MCF 10A (cell line): ENCODE data around the gene RBBP8. TPM values are rescaled to one million over a fixed set of nuclear protein-coding genes. Genes with fewer than 3 reads are reported as not detected.

Experiments used
- BruUV-seq: library from RNA; stranded (reverse); fragments of 400-500 nt; replicated peaks from 2 replicates; lab custom pipeline; 2021; lab: Mats Ljungman, UMichigan
- CTCF ChIA-PET: fragments of 300-600 bp; sonication (Branson Sonifier 250); formaldehyde crosslinking; extraction: SDS; loops from one replicate; lab custom pipeline; 2021; ENCODE audit warnings: antibody characterized with exemption, inconsistent platforms; lab: Yijun Ruan, JAX
- POLR2A ChIA-PET: fragments of 300-600, 350-650 bp; sonication (Branson Sonifier 250); formaldehyde crosslinking; extraction: SDS; loops from one replicate; lab custom pipeline; 2020; ENCODE audit warnings: antibody characterized with exemption, inconsistent platforms; lab: Yijun Ruan, JAX
- DNase-seq: peaks from one replicate; pipeline ENCODE4 v3.0.0-alpha.2; 2018; ENCODE audit not compliant: unreplicated experiment
- H3K27ac Mint-ChIP-seq: one replicate; pipeline ENCODE4 v1.8.0; 2022; ENCODE audit warnings: mild to moderate bottlenecking, low read depth, mixed read lengths; ENCODE audit not compliant: unreplicated experiment
- H3K27me3 Mint-ChIP-seq: one replicate; pipeline ENCODE4 v1.8.0; 2022; ENCODE audit warnings: mixed read lengths; ENCODE audit not compliant: insufficient read depth, unreplicated experiment
- H3K36me3 Mint-ChIP-seq: one replicate; pipeline ENCODE4 v1.8.0; 2022; ENCODE audit warnings: mild to moderate bottlenecking, moderate library complexity, mixed read lengths; ENCODE audit not compliant: insufficient read depth, unreplicated experiment
- H3K4me1 Mint-ChIP-seq: one replicate; pipeline ENCODE4 v1.8.0; 2022; ENCODE audit warnings: mixed read lengths; ENCODE audit not compliant: insufficient read depth, unreplicated experiment
- H3K4me3 Mint-ChIP-seq: one replicate; pipeline ENCODE4 v1.8.0; 2022; ENCODE audit warnings: mild to moderate bottlenecking, moderate library complexity, mixed read lengths; ENCODE audit not compliant: unreplicated experiment
- H3K9me3 Mint-ChIP-seq: one replicate; pipeline ENCODE4 v1.8.0; 2022; ENCODE audit warnings: mixed read lengths; ENCODE audit not compliant: unreplicated experiment
- CTCF ChIP-seq: fragments of 200-600 bp; IDR thresholded peaks from one replicate; pipeline ENCODE4 v1.8.0; 2022; ENCODE audit warnings: antibody characterized with exemption, mild to moderate bottlenecking; ENCODE audit not compliant: unreplicated experiment
- intact Hi-C: fragments of 100-400 bp; cut with micrococcal nuclease; formaldehyde crosslinking; loops from 2 replicates; pipeline ENCODE4 v1.14.1; 2022
- total RNA-seq: library from RNA; stranded (reverse); gene quantifications from 2 replicates; pipeline ENCODE4 v1.2.3, GENCODE V29; 2022

RBBP8 gene
- total RNA-seq, 1 experiment from 2014 or later: 59.7 TPM

GRCh38 chr18:23057096-23057495, 124.0 kb downstream of the RBBP8 start:
- Mint-ChIP-seq H3K9me3 (no peaks in the 10 kb centered on the region), H3K4me1 (no peaks in the 10 kb centered on the region), H3K27ac (no peak overlapping the region), H3K36me3 (no peaks in the 10 kb centered on the region), H3K4me3 (no peak overlapping the region), H3K27me3 (peaks cover 30% of the 10 kb centered on the region)
- no peak for DNase-seq
- BruUV-seq: no TSS peak
- ChIA-PET POLR2A (interaction anchor here (1.0 kb wide), 1 partner anchor 25 kb away, joined by 4 read pairs; no protein-coding TSS in a partner anchor), CTCF (interaction anchor here (0.7 kb wide), 1 partner anchor 20 kb away, joined by 4 read pairs; no protein-coding TSS in a partner anchor)
- TF ChIP-seq CTCF: no peak
- intact Hi-C loops: no loop called here

GRCh38 chr18:23058746-23059415, 125.8 kb downstream of the RBBP8 start:
- TF ChIP-seq CTCF: no peak
- no peak overlapping the region for H3K27ac Mint-ChIP-seq
- no peaks in the 10 kb centered on the region for H3K4me1 Mint-ChIP-seq
- ChIA-PET POLR2A (interaction anchor here (0.6 to 0.7 kb wide), 2 partner anchors 101 to 320 kb away, joined by 3 read pairs; no protein-coding TSS in a partner anchor), CTCF (interaction anchor here (0.7 kb wide), 1 partner anchor 298 kb away, joined by 3 read pairs; no protein-coding TSS in a partner anchor)
- peaks cover 13% of the 10 kb centered on the region for H3K27me3 Mint-ChIP-seq
- no TSS peak for BruUV-seq
- DNase-seq: no peak
- intact Hi-C loops: no loop called here
- no peaks in the 10 kb centered on the region for H3K36me3 Mint-ChIP-seq
- H3K4me3 Mint-ChIP-seq: no peak overlapping the region
- peaks cover 10% of the 10 kb centered on the region for H3K9me3 Mint-ChIP-seq

- ChIA-PET POLR2A (no interaction called here), CTCF (no interaction called here)
- TF ChIP-seq CTCF: no peak
- intact Hi-C loops: no loop called here
- no peak for DNase-seq
- Mint-ChIP-seq H3K9me3 (peaks cover 11% of the 10 kb centered on the region), H3K27ac (no peak overlapping the region), H3K27me3 (peaks cover 12% of the 10 kb centered on the region), H3K36me3 (no peaks in the 10 kb centered on the region), H3K4me3 (no peak overlapping the region), H3K4me1 (no peaks in the 10 kb centered on the region)
- BruUV-seq: no TSS peak
These were observed 126.7 kb downstream of the RBBP8 start for GRCh38 chr18:23059541-23060465.

GRCh38 chr18:23062011-23062410, 128.9 kb downstream of the RBBP8 start:
- intact Hi-C loops: no loop called here
- Mint-ChIP-seq H3K9me3 (peaks cover 11% of the 10 kb centered on the region), H3K27ac (no peak overlapping the region), H3K4me3 (no peak overlapping the region), H3K36me3 (no peaks in the 10 kb centered on the region), H3K4me1 (no peaks in the 10 kb centered on the region), H3K27me3 (no peaks in the 10 kb centered on the region)
- no peak for TF ChIP-seq CTCF
- no peak for DNase-seq
- CTCF ChIA-PET: no interaction called here
- BruUV-seq: no TSS peak
- POLR2A ChIA-PET: no interaction called here
